Right lobe of liver (tissue), 4 donors: ENCODE measurements around the gene CIITA.

ENCODE experiments used
- POLR2A ChIP-seq: fragments of 450-650 bp; IDR thresholded peaks from one replicate; pipeline ENCODE4 v1.6.1; 2017; ENCODE audit warnings: antibody characterized with exemption, mild to moderate bottlenecking
- TF ChIP-seq, protein P1 (sequence below), 4 donors: fragments of 200-600 bp in 3 of 4; fragments of 450-650 bp in 1 of 4; IDR thresholded peaks; one replicate each; pipeline versions ENCODE4 v1.5.1 to v1.8.0; 2016 to 2022; ENCODE audit warnings: antibody characterized with exemption in 4 of 4, mild to moderate bottlenecking in 2 of 4
- donor health status: DM: no; HTN: no; CAD: no.
- donor health status: DM: no; HTN: no; CAD: no.
- donor health status: DM: no; HTN: yes; CAD: no.

DNA sequence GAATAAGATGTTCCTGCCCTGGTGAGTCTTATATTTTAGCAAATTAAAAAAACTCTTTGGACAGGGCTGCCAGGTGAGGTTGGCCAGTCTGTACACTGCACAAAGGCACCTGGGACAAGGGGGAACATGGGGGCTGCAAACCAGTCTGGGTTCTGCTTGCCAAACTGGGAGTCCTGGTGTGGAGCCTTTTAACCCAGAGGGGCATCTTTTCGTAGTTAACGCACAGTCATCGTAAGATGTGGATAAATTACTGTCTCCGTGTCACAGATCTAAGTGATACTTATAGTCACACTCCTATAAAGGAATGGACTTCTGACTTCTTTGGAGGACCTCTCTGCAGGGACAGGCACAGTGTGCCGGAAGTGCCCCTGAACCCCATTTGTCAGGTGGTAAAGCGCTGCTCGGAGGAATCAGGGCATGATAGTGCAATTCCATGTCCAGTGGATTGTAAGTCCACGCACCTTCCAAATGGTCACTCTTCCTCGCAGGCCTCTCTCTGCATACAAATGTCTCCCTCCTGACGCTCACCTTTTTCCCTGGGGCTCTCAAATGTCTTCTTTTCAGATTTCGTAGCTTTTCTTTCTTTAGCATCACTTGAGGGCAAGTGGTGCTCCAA, 50.6 kb downstream of the CIITA start:
- TF ChIP-seq, protein P1, sequence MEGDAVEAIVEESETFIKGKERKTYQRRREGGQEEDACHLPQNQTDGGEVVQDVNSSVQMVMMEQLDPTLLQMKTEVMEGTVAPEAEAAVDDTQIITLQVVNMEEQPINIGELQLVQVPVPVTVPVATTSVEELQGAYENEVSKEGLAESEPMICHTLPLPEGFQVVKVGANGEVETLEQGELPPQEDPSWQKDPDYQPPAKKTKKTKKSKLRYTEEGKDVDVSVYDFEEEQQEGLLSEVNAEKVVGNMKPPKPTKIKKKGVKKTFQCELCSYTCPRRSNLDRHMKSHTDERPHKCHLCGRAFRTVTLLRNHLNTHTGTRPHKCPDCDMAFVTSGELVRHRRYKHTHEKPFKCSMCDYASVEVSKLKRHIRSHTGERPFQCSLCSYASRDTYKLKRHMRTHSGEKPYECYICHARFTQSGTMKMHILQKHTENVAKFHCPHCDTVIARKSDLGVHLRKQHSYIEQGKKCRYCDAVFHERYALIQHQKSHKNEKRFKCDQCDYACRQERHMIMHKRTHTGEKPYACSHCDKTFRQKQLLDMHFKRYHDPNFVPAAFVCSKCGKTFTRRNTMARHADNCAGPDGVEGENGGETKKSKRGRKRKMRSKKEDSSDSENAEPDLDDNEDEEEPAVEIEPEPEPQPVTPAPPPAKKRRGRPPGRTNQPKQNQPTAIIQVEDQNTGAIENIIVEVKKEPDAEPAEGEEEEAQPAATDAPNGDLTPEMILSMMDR (IDR thresholded peaks at IDR 0.05), result no peak
- TF ChIP-seq POLR2A, result no peak
